ENCODE results near the gene CDH4.

Gene CDH4

GRCh38 chr20:61731363-61732181 lies 479.5 kb downstream of the CDH4 start:
- Histone ChIP-seq H2BK120ac (ENCODE audit: insufficient read depth, low read length, poor library complexity) (no peak overlapping the region), H4K8ac (ENCODE audit: low read depth, low read length) (no peak overlapping the region), H3K79me2 (ENCODE audit: control insufficient read depth, insufficient read depth, low read length, poor library complexity) (no peaks in the 10 kb centered on the region), H3K4me3 (ENCODE audit: low read depth, low read length) (no peak overlapping the region), H4K12ac (ENCODE audit: low read depth, low read length) (no peak overlapping the region), H3K36me3 (ENCODE audit: control insufficient read depth in 1 of 2, insufficient read depth in 2 of 2, low read length in 2 of 2) (no peaks in the 10 kb centered on the region), H3K23ac (ENCODE audit: low read length) (no peak overlapping the region), H2BK5ac (ENCODE audit: low read depth, low read length, poor library complexity) (no peak overlapping the region), H2BK12ac (ENCODE audit: low read length) (no peak overlapping the region), H3K14ac (ENCODE audit: low read length) (no peak overlapping the region), H3K27ac (ENCODE audit: low read depth, low read length) (no peak overlapping the region), H3K18ac (ENCODE audit: low read length) (no peak overlapping the region), H3K9ac (ENCODE audit: low read length) (no peak overlapping the region), H4K91ac (ENCODE audit: low read depth, low read length) (no peak overlapping the region), H2AFZ (ENCODE audit: insufficient read depth, low read length, poor library complexity) (no peak overlapping the region), H3K4ac (ENCODE audit: low read depth, low read length) (no peak overlapping the region), H3K27me3 (ENCODE audit: insufficient read depth, low read length) (no peaks in the 10 kb centered on the region), H3K4me2 (ENCODE audit: low read length) (no peak overlapping the region), H2AK5ac (ENCODE audit: low read length) (no peak overlapping the region), H3K79me1 (ENCODE audit: low read length) (no peaks in the 10 kb centered on the region), H3K9me3 (ENCODE audit: insufficient read depth, low read depth, low read length) (peaks cover 9% of the 10 kb centered on the region), H3K4me1 (ENCODE audit: control insufficient read depth in 1 of 2, insufficient read depth in 2 of 2, low read length in 2 of 2) (no peaks in the 10 kb centered on the region)
- no CpG with 5 or more reads among the region's 22 CpGs for WGBS (ENCODE audit: extremely low coverage, insufficient coverage, insufficient read length)
- DNase-seq, result peak in 1 of 2 donors; percentile 1

- H3K27me3 ChIP-seq (ENCODE audit: insufficient read depth, low read length), result no peaks in the 10 kb centered on the region
- H2AK5ac ChIP-seq (ENCODE audit: low read length), result no peak overlapping the region
- H3K18ac ChIP-seq (ENCODE audit: low read length), result no peak overlapping the region
- H2AFZ ChIP-seq (ENCODE audit: insufficient read depth, low read length, poor library complexity), result no peak overlapping the region
- H3K9ac ChIP-seq (ENCODE audit: low read length), result no peak overlapping the region
- no peaks in the 10 kb centered on the region for H3K36me3 ChIP-seq (ENCODE audit: control insufficient read depth in 1 of 2, insufficient read depth in 2 of 2, low read length in 2 of 2)
- H3K14ac ChIP-seq (ENCODE audit: low read length), result no peak overlapping the region
- no peaks in the 10 kb centered on the region for H3K79me1 ChIP-seq (ENCODE audit: low read length)
- H3K4me2 ChIP-seq (ENCODE audit: low read length), result no peak overlapping the region
- H3K27ac ChIP-seq (ENCODE audit: low read depth, low read length), result no peak overlapping the region
- peaks cover 5% of the 10 kb centered on the region for H3K9me3 ChIP-seq (ENCODE audit: insufficient read depth, low read depth, low read length)
- no CpG with 5 or more reads among the region's 19 CpGs for WGBS (ENCODE audit: extremely low coverage, insufficient coverage, insufficient read length)
- no peaks in the 10 kb centered on the region for H3K79me2 ChIP-seq (ENCODE audit: control insufficient read depth, insufficient read depth, low read length, poor library complexity)
- no peak overlapping the region for H3K23ac ChIP-seq (ENCODE audit: low read length)
- H3K4ac ChIP-seq (ENCODE audit: low read depth, low read length), result no peak overlapping the region
- no peak overlapping the region for H3K4me3 ChIP-seq (ENCODE audit: low read depth, low read length)
- no peak overlapping the region for H4K8ac ChIP-seq (ENCODE audit: low read depth, low read length)
- no peak overlapping the region for H4K91ac ChIP-seq (ENCODE audit: low read depth, low read length)
- no peak overlapping the region for H2BK5ac ChIP-seq (ENCODE audit: low read depth, low read length, poor library complexity)
- no peak overlapping the region for H2BK120ac ChIP-seq (ENCODE audit: insufficient read depth, low read length, poor library complexity)
- H3K4me1 ChIP-seq (ENCODE audit: control insufficient read depth in 1 of 2, insufficient read depth in 2 of 2, low read length in 2 of 2), result no peaks in the 10 kb centered on the region
- H4K12ac ChIP-seq (ENCODE audit: low read depth, low read length), result no peak overlapping the region
- no peak overlapping the region for H2BK12ac ChIP-seq (ENCODE audit: low read length)
- DNase-seq, result no peak
Measured at GRCh38 chr20:61732511-61733210, 480.6 kb downstream of the CDH4 start.

- DNase-seq, result no peak
- H3K14ac ChIP-seq (ENCODE audit: low read length), result no peak overlapping the region
- H2BK12ac ChIP-seq (ENCODE audit: low read length), result no peak overlapping the region
- H3K4me1 ChIP-seq (ENCODE audit: control insufficient read depth in 1 of 2, insufficient read depth in 2 of 2, low read length in 2 of 2), result no peaks in the 10 kb centered on the region
- no peaks in the 10 kb centered on the region for H3K36me3 ChIP-seq (ENCODE audit: control insufficient read depth in 1 of 2, insufficient read depth in 2 of 2, low read length in 2 of 2)
- H3K4ac ChIP-seq (ENCODE audit: low read depth, low read length), result no peak overlapping the region
- no peak overlapping the region for H3K27ac ChIP-seq (ENCODE audit: low read depth, low read length)
- no peaks in the 10 kb centered on the region for H3K27me3 ChIP-seq (ENCODE audit: insufficient read depth, low read length)
- no peak overlapping the region for H3K23ac ChIP-seq (ENCODE audit: low read length)
- no peak overlapping the region for H2BK120ac ChIP-seq (ENCODE audit: insufficient read depth, low read length, poor library complexity)
- H4K8ac ChIP-seq (ENCODE audit: low read depth, low read length), result no peak overlapping the region
- H3K4me2 ChIP-seq (ENCODE audit: low read length), result no peak overlapping the region
- H3K4me3 ChIP-seq (ENCODE audit: low read depth, low read length), result no peak overlapping the region
- no CpG with 5 or more reads among the region's 13 CpGs for WGBS (ENCODE audit: extremely low coverage, insufficient coverage, insufficient read length)
- H2AFZ ChIP-seq (ENCODE audit: insufficient read depth, low read length, poor library complexity), result no peak overlapping the region
- H4K12ac ChIP-seq (ENCODE audit: low read depth, low read length), result no peak overlapping the region
- H4K91ac ChIP-seq (ENCODE audit: low read depth, low read length), result no peak overlapping the region
- H3K18ac ChIP-seq (ENCODE audit: low read length), result no peak overlapping the region
- H3K9me3 ChIP-seq (ENCODE audit: insufficient read depth, low read depth, low read length), result peaks cover 7% of the 10 kb centered on the region
- no peaks in the 10 kb centered on the region for H3K79me2 ChIP-seq (ENCODE audit: control insufficient read depth, insufficient read depth, low read length, poor library complexity)
- no peaks in the 10 kb centered on the region for H3K79me1 ChIP-seq (ENCODE audit: low read length)
- H2BK5ac ChIP-seq (ENCODE audit: low read depth, low read length, poor library complexity), result no peak overlapping the region
- H3K9ac ChIP-seq (ENCODE audit: low read length), result no peak overlapping the region
- H2AK5ac ChIP-seq (ENCODE audit: low read length), result no peak overlapping the region
Measured at GRCh38 chr20:61733216-61733615, 481.2 kb downstream of the CDH4 start.

- H3K27ac ChIP-seq (ENCODE audit: low read depth, low read length), result no peak overlapping the region
- H3K79me2 ChIP-seq (ENCODE audit: control insufficient read depth, insufficient read depth, low read length, poor library complexity), result no peaks in the 10 kb centered on the region
- H3K79me1 ChIP-seq (ENCODE audit: low read length), result no peaks in the 10 kb centered on the region
- no peaks in the 10 kb centered on the region for H3K36me3 ChIP-seq (ENCODE audit: control insufficient read depth in 1 of 2, insufficient read depth in 2 of 2, low read length in 2 of 2)
- H3K4me1 ChIP-seq (ENCODE audit: control insufficient read depth in 1 of 2, insufficient read depth in 2 of 2, low read length in 2 of 2), result no peaks in the 10 kb centered on the region
- no peak overlapping the region for H2AK5ac ChIP-seq (ENCODE audit: low read length)
- no peak overlapping the region for H3K14ac ChIP-seq (ENCODE audit: low read length)
- no peak overlapping the region for H3K4ac ChIP-seq (ENCODE audit: low read depth, low read length)
- H2BK12ac ChIP-seq (ENCODE audit: low read length), result no peak overlapping the region
- no peak overlapping the region for H4K8ac ChIP-seq (ENCODE audit: low read depth, low read length)
- no peak for DNase-seq
- peaks cover 7% of the 10 kb centered on the region for H3K9me3 ChIP-seq (ENCODE audit: insufficient read depth, low read depth, low read length)
- H2AFZ ChIP-seq (ENCODE audit: insufficient read depth, low read length, poor library complexity), result no peak overlapping the region
- no peak overlapping the region for H4K91ac ChIP-seq (ENCODE audit: low read depth, low read length)
- no peak overlapping the region for H2BK5ac ChIP-seq (ENCODE audit: low read depth, low read length, poor library complexity)
- H3K18ac ChIP-seq (ENCODE audit: low read length), result no peak overlapping the region
- no peak overlapping the region for H3K23ac ChIP-seq (ENCODE audit: low read length)
- no peak overlapping the region for H3K4me2 ChIP-seq (ENCODE audit: low read length)
- H2BK120ac ChIP-seq (ENCODE audit: insufficient read depth, low read length, poor library complexity), result no peak overlapping the region
- no peak overlapping the region for H4K12ac ChIP-seq (ENCODE audit: low read depth, low read length)
- WGBS (ENCODE audit: extremely low coverage, insufficient coverage, insufficient read length), result no CpG with 5 or more reads among the region's 28 CpGs
- no peaks in the 10 kb centered on the region for H3K27me3 ChIP-seq (ENCODE audit: insufficient read depth, low read length)
- H3K9ac ChIP-seq (ENCODE audit: low read length), result no peak overlapping the region
- no peak overlapping the region for H3K4me3 ChIP-seq (ENCODE audit: low read depth, low read length)
Measured at GRCh38 chr20:61733891-61734732, 482.1 kb downstream of the CDH4 start.
